ENCODE data around the gene TFEC.

DNA sequence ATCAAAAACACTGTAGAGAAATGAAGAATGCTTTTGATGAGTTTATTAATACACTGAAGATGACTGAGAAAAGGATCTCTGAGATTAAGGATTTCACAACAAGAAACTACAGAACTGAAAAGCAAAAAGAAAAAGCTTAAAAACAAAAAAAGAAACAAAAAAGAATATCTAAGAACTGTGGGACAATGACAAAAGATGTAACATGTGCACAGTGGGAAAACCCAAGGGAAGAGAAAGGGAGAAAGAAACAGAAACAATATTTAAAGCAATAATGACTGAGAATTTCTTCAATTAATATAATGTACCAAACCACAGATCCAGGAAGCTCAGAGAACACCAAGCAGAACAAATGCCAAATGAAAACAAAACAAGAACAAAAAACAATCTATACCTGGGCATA lies 42.2 kb downstream of the TFEC start:
- TF ChIP-seq, protein P1, sequence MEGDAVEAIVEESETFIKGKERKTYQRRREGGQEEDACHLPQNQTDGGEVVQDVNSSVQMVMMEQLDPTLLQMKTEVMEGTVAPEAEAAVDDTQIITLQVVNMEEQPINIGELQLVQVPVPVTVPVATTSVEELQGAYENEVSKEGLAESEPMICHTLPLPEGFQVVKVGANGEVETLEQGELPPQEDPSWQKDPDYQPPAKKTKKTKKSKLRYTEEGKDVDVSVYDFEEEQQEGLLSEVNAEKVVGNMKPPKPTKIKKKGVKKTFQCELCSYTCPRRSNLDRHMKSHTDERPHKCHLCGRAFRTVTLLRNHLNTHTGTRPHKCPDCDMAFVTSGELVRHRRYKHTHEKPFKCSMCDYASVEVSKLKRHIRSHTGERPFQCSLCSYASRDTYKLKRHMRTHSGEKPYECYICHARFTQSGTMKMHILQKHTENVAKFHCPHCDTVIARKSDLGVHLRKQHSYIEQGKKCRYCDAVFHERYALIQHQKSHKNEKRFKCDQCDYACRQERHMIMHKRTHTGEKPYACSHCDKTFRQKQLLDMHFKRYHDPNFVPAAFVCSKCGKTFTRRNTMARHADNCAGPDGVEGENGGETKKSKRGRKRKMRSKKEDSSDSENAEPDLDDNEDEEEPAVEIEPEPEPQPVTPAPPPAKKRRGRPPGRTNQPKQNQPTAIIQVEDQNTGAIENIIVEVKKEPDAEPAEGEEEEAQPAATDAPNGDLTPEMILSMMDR (IDR thresholded peaks at IDR 0.05; ENCODE audit: insufficient read depth, low read length) = no peak
- TF ChIP-seq, protein P2, sequence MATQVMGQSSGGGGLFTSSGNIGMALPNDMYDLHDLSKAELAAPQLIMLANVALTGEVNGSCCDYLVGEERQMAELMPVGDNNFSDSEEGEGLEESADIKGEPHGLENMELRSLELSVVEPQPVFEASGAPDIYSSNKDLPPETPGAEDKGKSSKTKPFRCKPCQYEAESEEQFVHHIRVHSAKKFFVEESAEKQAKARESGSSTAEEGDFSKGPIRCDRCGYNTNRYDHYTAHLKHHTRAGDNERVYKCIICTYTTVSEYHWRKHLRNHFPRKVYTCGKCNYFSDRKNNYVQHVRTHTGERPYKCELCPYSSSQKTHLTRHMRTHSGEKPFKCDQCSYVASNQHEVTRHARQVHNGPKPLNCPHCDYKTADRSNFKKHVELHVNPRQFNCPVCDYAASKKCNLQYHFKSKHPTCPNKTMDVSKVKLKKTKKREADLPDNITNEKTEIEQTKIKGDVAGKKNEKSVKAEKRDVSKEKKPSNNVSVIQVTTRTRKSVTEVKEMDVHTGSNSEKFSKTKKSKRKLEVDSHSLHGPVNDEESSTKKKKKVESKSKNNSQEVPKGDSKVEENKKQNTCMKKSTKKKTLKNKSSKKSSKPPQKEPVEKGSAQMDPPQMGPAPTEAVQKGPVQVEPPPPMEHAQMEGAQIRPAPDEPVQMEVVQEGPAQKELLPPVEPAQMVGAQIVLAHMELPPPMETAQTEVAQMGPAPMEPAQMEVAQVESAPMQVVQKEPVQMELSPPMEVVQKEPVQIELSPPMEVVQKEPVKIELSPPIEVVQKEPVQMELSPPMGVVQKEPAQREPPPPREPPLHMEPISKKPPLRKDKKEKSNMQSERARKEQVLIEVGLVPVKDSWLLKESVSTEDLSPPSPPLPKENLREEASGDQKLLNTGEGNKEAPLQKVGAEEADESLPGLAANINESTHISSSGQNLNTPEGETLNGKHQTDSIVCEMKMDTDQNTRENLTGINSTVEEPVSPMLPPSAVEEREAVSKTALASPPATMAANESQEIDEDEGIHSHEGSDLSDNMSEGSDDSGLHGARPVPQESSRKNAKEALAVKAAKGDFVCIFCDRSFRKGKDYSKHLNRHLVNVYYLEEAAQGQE (IDR thresholded peaks at IDR 0.05; ENCODE audit: insufficient replicate concordance, low read depth) = no peak
- no peak for TF ChIP-seq POLR2AphosphoS5 (IDR thresholded peaks at IDR 0.05; ENCODE audit: low read depth)
- TF ChIP-seq GABPA (IDR thresholded peaks at IDR 0.05; ENCODE audit: low read depth) = no peak
- no peak for TF ChIP-seq SPI1 (IDR thresholded peaks at IDR 0.05; ENCODE audit: borderline replicate concordance, low read depth)

Measured in HL-60 (cell line).